ENCODE data around the gene ENDOV.

Gene ENDOV

GRCh38 chr17:80414803-80415625 lies at the start of gene ENDOV:
TSS of gene ENDOV (plus strand) at chr17:80415167. CDS start at chr17:80415195, 28 bp downstream.
- peak; percentile 87 to 89 for DNase-seq (ENCODE audit: low read depth in 1 of 2, low spot score in 1 of 2)

GRCh38 chr17:80365983-80366382 lies 49.0 kb upstream of the ENDOV start:
- DNase-seq (ENCODE audit: low read depth in 1 of 2, low spot score in 1 of 2): no peak

GRCh38 chr17:80367503-80367902 lies 47.5 kb upstream of the ENDOV start:
- DNase-seq (ENCODE audit: low read depth in 1 of 2, low spot score in 1 of 2): no peak

DNA sequence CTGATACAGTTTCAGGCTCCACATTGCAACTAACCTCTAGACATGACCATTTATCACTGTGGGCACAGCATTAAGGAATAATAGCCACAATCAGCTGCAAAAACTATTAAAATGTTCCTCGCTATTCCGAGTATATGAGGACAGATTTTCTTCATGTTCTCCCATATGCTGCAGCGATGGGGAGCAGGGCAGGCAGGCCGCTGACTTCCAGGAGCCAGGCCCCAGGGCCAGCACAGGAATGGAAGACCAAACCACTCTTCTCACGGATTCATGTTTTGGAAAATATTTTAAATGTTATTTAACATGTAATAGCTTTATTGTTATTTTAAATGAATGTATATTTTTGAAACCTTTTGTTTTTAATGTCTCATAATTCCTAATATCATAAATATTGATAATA lies 43.8 kb upstream of the ENDOV start:
- DNase-seq (ENCODE audit: low read depth in 1 of 2, low spot score in 1 of 2): no peak

DNA sequence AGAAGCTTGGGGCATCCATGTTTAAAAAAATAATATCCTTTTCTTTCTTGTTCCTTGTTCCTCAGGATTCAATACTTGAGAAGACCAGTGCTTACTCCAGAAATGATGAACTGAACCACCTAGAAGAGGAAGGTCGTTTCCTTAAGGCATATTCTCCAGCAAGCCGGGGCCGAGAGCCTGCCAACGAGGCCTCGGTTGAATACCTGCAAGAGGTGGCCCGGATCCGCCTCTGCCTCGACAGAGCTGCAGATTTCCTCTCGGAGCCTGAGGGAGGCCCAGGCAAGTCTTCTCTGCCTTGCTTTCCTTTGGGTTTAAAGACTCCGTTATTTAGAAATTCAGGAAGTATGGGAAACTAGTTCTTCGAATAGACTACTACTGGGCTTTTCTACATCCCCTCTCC lies 42.5 kb upstream of the ENDOV start:
- no peak for DNase-seq (ENCODE audit: low read depth in 1 of 2, low spot score in 1 of 2)

DNA sequence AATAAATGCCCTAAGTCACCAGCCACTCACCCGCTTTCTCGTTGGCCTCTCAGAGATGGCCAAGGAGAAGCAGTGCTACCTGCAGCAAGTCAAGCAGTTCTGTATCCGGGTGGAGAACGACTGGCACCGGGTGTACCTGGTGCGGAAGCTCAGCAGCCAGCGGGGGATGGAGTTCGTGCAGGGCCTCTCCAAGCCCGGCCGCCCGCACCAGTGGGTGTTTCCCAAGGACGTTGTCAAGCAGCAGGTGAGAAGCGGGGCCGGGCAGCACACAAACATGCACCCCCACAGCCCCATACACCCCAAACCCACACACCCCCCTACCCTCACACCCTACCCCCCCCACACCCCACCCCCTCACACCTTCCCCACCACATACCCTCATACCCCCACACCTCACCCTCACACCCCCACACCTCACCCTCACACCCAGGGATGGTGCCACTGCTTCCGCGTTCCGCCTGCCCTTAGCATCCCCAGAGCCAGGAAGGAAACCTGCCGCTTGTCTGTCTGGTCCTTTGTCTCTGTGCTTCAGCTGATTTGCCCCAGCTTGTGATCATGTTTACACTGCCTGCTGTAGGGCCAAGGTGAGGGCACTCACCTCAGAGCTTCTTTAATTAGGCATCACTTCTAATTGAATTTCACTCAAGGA lies 41.9 kb upstream of the ENDOV start:
- DNase-seq (ENCODE audit: low read depth in 1 of 2, low spot score in 1 of 2): no peak

DNA sequence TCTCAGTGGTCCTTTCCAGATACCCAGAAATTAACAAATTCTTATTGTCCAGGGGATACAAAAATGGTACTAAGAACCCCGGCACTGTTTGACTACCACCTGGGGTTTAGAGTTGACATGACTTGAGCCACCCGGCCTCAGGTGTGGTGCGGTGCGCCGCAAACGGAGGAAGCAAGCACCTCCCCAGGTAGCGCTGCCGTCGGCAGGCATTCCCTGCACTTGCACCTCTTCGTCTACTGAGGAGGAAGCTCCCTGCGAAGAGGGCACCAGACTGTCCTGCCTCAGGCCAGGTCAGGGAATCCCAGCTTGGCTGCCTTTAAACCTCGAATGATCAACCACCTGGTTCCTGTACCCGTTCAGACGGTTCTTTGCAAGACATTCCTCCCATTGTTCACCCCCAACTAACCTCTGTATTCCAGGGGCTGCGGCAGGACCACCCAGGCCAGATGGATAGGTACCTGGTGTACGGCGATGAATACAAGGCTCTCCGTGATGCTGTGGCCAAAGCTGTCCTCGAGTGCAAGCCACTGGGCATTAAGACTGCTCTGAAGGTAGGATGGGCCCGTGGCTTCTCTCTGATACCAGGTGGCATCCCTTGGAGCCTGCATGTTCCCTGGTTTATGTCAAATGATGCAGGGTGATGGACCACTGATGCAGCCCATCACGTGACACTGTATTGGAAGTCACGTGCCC lies 40.8 kb upstream of the ENDOV start:
- DNase-seq (ENCODE audit: low read depth in 1 of 2, low spot score in 1 of 2): no peak

- no peak for DNase-seq (ENCODE audit: low read depth in 1 of 2, low spot score in 1 of 2)
Observed at GRCh38 chr17:80374732-80375585, 40.0 kb upstream of the ENDOV start.

DNA sequence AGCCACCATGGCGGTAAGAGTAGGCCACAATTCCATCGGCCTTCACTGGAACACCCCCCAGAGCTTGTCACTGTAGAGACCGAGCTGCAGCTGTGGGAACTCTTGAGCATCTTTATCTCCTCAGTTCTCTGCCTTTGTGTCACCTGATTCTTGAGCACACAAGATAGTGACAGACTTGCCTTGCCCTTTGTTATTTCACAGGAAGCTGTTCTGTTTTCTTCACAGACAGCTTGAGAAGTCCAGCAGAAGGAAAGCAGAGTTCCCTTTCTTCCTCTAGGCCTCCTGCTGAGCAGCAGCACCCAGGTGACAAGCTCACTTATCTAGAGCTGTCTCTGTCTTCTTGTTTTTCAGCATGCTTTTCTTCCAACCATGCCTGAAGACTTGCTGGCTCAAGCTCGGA lies 38.4 kb upstream of the ENDOV start:
- DNase-seq (ENCODE audit: low read depth in 1 of 2, low spot score in 1 of 2): no peak

- DNase-seq (ENCODE audit: low read depth in 1 of 2, low spot score in 1 of 2): no peak
Observed at GRCh38 chr17:80377798-80378197, 37.2 kb upstream of the ENDOV start.

DNA sequence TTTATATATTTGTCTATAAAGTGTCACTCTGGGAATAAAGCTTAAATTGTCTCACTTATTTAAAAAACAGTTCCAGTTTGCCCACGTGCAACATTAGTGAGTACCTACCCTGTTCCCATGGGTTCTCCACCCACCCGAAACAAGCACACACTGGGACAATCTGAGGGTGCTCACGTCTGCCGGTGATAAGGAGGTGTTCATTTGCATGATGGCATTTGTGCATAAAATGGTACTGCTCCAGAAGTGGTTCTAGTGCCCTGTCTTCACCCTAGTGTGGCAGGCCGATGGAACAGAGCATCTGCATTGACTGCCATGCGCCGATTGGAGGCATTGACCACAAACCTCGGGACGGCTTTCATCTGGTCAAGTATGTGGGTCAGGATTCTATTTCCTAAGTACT lies 35.6 kb upstream of the ENDOV start:
- DNase-seq (ENCODE audit: low read depth in 1 of 2, low spot score in 1 of 2): no peak

DNA sequence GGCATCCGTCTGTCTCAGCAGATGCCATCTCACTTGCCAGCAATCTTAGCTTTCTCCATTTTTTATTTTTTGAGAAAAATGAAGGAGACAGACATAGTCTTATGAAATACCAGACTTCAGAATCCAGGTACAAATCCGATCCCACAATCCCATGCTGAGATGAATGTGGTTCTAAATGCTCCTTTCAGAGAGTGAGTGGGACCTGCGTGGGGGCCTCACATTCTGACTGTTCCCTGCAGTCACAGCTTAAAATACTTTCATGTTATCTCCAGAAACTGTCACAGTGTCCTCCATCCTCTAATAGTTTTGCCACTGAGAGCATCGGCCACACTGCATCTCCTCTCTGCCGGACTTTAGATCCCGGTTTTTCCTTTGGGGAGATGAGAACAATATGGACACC lies 34.9 kb upstream of the ENDOV start:
- no peak for DNase-seq (ENCODE audit: low read depth in 1 of 2, low spot score in 1 of 2)

- DNase-seq (ENCODE audit: low read depth in 1 of 2, low spot score in 1 of 2): no peak
Observed at GRCh38 chr17:80380555-80381002, 34.4 kb upstream of the ENDOV start.

DNA sequence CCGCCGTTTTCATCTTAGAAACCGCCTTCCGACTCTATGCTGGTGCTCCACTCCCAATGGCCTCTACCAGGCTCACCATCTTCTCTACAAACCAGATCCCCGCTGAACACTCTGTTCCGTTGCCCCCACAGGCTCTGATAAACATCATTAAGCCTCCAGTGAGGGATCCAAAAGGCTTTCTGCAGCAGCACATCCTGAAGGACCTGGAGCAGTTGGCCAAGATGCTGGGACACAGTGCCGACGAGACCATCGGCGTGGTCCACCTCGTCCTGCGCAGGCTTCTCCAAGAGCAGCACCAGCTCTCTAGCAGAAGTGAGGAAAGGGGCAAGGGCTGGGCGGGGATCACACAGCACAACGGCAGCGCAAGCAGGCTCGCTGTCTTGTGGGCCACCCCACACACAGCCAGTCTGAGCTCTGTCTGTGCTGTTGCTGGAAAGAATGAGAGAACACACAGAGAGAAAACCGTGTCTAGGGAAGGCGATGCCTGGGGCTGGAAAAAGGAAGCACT lies 33.5 kb upstream of the ENDOV start:
- DNase-seq (ENCODE audit: low read depth in 1 of 2, low spot score in 1 of 2): no peak

GRCh38 chr17:80382446-80382845 lies 32.5 kb upstream of the ENDOV start:
- DNase-seq (ENCODE audit: low read depth in 1 of 2, low spot score in 1 of 2): no peak

GRCh38 chr17:80382956-80383355 lies 32.0 kb upstream of the ENDOV start:
- no peak for DNase-seq (ENCODE audit: low read depth in 1 of 2, low spot score in 1 of 2)

- DNase-seq (ENCODE audit: low read depth in 1 of 2, low spot score in 1 of 2): no peak
Observed at GRCh38 chr17:80384078-80384960, 30.6 kb upstream of the ENDOV start.

DNA sequence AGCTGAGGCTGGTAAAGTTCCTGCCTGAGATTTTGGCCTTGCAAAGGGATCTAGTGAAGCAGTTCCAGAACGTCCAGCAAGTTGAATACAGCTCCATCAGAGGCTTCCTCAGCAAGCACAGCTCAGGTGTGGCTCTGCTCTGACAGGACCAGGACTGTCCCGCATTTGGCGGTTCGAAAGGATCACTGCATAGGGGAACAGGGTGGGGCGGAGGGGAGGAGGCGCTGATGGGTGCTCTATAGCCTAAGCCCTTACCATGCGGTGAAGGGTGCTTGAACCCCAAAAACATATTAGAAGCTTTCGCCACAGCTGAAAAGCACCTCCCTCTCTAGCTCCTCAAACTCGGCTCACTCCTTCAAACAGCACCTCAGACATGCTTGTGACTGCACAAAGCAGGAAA lies 29.9 kb upstream of the ENDOV start:
- no peak for DNase-seq (ENCODE audit: low read depth in 1 of 2, low spot score in 1 of 2)

DNA sequence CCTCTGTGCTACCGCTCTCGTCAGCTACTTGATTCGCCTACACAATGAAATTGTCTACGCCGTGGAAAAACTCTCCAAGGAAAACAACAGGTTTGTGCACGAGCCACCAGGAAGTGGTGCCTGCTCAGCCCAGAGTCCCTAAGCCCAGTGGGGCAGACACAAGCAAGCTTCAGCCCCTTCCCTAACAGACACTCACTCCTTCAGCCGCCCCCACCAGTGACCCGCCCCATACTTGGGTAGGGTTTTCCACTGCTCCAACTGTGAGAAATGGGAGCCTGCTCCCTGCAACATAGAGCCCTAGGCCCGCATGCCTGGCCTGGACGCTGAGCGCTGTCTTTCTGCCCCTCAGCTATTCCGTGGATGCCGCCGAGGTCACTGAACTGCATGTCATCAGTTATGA lies 28.6 kb upstream of the ENDOV start:
- no peak for DNase-seq (ENCODE audit: low read depth in 1 of 2, low spot score in 1 of 2)

GRCh38 chr17:80387071-80387470 lies 27.9 kb upstream of the ENDOV start:
- no peak for DNase-seq (ENCODE audit: low read depth in 1 of 2, low spot score in 1 of 2)

All from activated T-helper 1 cell treated with anti-CD3 and anti-CD28 coated beads, Interleukin-2, amount 50 U/mL, for 16 hours (primary cell).